Activated gamma-delta T cell (primary cell): ENCODE measurements around the gene RASSF7.

Experiments
- DNase-seq: peaks from one replicate; lab custom pipeline; 2025; lab: John Stamatoyannopoulos, UW

The RASSF7 gene

DNA sequence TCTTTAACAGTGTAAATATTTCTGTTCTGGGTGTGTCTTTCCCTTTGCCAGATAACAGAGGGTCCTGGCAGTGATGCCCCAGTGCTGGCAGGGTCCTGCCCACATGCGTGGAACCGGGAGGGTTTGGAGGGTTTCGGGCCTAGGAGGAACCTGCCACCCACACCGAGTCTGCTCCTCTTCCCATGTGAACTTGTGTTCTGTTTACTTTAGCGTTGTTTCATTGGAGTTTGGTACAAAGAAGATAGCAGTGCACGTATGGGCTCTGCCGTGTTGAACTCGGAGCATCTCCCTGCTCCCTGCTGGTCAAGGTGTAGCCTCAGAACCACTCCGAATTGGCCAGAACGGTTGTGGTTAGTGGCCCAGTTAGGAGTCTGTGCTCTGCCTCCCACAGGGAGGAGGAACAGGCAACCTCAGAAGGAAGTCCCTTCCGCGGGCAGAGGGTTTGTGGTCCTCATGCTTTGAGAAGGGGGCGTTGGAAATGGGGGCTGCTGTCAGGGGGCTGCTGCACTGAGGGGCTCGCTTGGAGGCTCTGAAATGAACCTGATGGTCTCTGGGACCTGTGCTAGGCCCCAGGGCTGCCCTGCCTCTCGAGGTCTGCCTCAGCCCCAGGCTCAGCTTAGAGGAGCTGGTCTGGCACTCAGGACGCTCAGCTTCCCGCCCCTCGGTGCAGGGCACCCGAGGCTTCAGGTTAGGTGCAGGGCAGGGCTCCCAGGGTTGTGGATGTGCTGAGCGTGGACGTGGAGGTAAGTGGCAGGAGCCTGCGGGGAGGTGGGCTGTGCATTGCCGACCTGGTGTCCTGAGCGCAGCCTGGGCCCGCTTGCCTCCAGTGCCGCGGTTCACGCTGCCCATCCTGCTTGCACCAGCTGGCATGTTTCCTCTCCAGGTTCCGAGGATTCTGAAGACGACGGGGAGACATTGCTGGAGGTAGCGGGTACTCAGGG, 25.9 kb downstream of the RASSF7 start:
- DNase-seq, result no peak

DNA sequence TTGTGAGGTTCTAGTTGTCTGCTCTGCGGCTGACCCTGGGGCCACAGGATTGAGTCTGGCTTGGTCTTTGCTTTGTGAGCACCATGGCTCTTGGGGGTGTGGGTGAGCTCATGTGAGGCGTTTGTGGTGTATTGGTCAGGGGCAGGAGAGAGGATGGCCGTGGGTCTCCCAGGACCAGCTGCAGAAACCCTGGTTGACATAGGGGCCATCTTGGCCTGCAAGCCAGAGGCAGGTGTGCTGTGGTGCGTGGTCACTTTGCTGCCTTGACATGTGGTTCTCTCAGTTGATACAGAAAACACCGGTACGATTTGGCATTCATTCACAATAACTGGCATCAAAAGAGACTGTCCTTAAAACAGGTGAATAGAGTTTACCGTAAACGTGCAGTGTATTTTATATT, 26.8 kb downstream of the RASSF7 start:
- DNase-seq, result no peak

DNA sequence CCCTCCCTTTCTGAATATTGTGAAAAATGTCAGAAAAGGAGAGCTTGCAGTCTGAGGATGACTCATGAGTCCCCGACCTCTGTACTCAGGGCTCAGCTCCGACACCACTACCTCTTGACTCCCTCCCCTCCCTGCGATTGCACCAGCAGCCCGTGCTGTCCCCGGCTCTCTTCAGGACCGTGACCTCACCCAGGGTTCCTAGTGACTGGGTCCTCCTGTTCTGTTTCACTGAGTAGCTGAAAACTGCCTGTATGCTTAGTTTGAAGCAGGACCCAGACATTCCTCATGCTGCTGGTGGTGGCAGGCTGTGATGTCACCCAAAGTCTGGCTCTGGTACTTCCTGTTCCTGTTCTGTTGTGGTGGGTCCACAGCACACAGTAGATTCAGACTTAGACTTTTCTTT, 27.2 kb downstream of the RASSF7 start:
- DNase-seq, result no peak

DNA sequence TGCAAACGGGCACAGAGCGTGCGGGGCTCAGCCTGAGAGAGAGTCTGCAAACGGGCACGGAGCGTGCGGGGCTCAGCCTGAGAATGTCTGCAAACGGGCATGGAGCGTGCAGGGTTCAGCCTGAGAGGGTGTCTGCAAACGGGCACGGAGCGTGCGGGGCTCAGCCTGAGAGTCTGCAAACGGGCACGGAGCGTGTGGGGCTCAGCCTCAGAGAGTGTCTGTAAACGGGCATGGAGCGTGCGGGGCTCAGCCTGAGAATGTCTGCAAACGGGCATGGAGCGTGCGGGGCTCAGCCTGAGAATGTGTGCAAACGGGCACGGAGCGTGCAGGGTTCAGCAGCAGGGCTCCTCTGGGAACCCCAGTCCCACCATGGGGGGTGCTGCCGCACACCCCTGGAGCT, 29.0 kb downstream of the RASSF7 start:
- DNase-seq, result no peak

DNA sequence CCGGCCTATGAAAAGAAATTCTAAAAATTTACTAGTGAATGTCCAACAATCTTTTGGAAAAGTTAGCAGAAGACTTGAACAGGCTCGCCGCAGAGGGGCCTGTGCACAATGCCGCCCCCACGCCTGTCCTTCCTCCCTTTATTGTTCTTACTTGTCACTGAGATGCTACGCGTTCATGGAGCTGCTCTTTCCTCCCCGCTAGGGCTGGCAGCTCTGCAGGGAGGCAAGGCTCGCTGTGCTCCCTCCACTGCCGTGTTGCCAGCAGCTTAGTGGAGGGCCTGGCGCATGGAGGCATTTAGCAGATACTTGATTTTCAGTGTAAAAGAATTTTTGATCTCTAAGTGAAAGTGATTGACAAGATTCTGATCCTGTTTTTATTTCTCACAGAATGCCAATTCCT, 30.2 kb downstream of the RASSF7 start:
- DNase-seq, result no peak

DNA sequence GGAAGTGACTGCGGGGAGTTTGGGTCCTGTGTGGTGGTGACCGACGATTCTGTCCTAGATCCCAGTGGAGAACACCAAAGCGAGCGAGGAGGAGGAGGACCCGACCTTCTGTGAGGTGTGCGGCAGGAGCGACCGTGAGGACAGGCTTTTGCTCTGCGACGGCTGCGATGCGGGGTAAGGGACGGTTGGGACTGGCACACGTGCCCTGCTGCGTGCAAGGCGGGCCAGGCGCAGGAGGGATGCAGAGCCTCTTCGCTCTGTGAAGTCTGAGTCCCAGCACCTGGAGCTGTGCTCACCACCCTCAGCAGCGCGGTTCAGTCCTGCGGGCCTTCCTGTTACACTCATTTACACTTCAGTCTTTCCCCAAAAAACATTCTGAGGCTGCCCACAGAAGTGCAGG, 31.7 kb downstream of the RASSF7 start:
- no peak for DNase-seq

DNA sequence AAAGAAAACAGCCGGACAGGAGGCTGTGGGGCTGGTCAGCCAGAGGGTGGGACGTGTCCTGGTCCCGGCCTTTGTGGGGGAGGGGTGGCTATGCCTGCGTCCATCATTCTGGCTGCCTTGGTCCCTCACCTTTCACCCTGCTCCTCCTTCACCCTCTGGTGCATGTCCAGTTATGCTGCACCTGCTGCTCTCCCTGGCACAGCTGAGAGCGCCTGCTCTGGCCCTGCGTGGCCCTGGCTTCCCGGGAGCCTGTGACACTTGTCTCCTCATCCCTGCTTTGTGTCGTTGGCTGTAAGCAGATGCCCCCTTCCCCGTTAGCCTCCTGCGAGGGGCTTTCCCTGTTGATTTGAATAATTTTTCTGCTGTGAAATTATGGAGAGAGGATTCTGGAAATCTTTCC, 32.1 kb downstream of the RASSF7 start:
- no peak for DNase-seq

DNA sequence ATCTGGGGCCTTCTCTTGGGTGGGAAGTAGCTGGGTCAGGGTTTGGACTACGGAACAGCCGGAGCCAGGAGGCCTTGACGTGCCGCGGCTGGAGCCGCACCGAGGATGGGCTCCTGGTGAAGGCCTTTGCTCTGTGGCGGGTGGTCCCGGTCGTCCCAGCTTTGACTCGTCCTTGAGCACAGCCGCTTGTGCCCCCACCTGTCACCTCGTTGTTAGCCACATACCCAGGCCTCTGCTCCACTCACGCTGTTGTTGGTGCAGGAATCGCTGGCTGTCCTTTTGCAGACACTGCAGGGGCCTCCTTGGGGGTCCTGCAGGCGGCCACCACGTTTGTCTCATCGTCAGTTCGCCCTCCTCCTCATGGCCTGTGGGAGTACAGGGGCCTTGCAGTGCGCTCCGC, 32.6 kb downstream of the RASSF7 start:
- DNase-seq, result no peak

DNA sequence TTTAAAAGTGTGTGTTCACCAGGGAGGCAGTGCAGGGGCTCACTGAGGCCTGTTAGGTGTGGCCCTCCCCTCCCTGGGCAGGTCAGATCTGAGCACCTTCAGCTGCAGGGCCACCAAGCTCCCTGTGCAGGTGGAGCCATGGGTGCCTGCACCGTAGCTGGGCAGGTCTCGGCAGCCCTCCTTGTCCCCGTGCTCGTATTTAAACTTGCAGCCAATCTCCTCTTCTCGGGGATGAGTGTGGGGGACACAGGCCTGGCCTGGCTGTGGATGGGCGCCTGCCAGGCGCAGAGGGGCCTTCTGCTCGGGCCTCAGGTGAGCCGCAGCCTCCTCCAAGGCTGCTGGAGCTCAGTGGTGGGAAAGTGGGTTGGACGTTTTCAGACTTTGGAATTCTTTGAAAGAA, 34.6 kb downstream of the RASSF7 start:
- no peak for DNase-seq

DNA sequence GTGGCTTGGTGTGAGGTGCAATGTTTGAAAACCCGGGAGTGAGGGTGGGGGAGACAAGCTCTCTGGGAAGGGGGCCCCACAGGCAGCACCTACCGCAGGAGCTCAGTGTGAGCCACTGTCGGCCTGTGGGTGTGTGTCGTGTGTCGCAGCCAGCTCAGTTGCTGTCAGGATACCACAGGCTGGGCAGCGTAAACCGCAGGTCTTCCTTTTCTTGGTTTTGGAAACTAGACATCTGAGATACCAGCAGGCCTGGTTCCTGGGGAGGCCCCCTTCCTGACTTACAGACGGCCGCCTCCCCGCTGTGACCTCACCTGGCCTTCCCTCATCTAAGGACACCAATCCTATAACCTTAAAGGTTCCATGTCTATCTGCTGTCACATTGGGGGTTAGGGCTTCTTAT, 35.6 kb downstream of the RASSF7 start:
- DNase-seq, result no peak

DNA sequence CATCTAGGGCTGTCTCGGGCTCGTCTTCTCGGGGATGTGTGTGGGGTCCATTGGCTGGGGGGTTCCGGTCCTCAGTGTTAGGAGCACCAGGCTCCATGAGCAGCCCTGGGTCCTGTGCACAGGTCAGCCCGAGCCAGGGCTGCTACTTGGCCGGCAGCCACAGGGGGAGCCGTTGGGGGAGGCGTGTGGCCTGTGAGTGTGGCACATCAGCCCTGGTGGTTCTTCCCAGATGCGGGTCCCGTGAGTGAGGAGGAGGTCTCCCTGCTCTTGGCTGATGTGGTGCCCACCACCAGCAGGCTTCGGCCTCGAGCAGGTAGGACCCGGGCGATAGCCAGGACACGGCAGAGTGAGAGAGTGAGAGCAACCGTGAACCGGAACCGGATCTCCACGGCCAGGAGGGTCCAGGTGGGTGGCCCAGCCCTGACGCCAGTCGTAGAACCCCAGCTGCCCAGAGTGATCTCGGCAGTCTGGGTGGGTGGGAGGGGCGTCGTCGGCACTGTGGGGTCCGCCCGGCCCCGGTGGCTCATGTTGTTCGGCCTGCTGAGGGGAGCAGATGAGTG, 36.5 kb downstream of the RASSF7 start:
- DNase-seq, result no peak

DNA sequence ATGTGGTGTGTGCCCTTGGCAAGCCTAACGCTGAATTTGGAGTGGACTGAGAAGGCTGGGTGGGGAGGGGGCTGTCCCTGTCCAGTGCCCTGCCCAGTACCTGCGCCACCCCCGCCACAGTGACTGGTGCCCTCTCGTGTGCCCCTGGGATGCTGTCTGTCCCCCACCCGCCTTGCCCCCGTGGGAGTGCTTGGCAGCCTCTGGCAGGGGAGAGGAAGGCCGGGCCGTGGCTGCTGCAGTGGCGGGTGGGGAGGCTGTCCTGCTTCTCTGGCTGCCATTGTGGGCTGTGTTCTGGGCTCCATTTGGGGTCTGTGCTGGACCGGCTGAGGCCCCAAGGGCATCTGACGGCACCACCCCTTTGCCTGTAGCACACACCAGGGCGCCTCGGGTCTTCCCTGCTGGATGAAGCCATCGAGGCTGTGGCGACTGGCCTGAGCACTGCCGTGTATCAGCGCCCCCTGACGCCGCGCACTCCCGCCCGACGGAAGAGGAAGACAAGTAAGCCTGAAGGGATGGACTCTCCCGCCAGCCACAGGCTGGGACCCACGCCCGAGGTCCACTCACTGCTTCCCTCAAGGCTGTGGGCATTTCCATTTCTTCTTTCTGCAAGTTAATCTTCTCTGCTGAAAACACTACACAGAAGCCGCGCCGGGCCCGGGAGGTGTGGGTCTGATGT, 37.4 kb downstream of the RASSF7 start:
- no peak for DNase-seq

DNA sequence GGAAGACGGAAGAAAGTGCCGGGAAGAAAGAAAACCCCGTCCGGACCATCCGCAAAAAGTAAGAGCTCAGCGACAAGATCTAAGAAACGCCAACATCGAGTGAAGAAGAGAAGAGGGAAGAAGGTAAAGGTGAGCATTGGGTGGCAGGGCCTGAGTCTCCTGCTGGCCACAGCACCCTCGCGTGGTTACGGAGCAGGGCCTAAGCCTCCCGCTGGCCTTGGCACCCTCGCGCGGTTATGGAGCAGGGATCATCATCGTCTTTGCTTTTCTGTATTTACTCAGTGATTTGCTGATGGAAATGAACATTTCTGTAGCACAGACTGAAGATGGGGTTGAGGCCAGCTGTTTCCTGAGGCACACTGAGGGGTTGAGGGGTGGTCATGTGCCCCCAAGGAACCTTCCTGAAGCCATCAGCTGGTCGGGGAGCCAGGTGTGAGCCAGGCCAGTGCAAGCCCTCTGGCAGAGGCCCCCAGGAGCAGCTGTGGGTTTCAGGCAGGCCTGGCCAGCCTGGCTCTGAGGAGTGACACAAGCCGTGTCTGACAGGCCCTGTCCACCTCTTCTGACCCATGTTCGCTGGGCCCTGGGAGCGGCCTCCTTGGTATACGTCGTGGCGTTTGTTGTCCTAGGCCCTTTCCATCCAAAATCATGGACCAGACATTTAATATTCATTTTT, 40.9 kb downstream of the RASSF7 start:
- no peak for DNase-seq

DNA sequence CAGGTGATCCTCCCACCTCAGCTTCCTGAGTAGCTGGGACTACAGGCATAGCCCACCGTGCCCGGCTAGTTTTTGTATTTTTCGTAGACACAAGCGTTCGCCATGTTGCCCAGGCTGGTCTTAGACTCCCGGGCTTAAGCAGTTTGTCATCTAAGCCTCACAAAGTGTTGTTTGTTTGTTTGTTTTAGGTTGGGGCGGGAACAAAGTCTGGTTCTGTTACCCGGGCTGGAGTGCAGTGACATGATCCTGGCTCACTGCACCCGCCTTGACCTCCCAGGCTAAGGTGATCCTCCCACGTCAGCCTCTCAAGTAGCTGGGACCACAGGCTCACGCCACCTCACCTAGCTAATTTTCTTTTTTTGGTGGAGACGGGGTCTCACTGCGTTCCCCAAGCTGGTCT, 42.4 kb downstream of the RASSF7 start:
- no peak for DNase-seq

DNA sequence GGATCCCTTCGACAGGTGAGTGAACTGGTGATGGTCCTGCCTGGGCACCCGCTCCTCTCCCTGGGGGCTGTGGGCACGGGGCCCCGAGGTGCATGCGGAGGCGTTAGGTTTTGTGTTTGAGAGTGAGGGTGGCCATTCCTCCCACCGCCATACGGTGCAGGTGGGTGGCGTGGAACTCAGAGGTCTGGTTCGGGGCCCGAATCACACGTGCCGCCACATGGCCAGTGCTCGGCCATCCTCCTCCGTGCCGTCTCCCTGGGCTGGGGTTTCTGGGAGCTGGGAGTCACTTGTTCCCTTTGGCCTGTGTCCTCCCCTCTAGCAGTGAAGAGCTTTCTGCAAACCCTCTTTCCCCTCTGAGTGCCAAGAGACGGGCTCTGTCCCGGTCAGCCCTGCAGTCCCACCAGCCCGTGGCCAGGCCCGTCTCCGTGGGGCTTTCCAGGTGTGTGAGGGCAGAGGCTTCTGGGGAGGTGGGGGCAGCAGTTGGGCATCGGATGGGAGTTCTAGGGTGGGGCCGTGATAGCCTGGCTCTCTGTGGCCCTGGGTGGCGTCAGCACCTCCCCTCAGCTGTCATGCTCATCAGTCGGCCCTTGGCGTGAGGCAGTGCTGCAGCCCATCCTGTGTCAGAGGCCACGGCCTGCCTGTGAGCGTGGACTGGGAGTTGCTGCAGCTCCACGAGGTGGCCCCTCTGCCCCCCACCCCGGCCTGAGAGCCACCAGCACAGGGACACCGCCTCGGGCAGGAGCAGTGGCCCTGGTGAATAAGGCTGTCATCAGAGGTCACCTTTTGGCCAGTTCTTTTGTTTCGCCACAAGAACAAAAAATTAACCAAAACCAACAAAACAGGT, 44.7 kb downstream of the RASSF7 start:
- no peak for DNase-seq

DNA sequence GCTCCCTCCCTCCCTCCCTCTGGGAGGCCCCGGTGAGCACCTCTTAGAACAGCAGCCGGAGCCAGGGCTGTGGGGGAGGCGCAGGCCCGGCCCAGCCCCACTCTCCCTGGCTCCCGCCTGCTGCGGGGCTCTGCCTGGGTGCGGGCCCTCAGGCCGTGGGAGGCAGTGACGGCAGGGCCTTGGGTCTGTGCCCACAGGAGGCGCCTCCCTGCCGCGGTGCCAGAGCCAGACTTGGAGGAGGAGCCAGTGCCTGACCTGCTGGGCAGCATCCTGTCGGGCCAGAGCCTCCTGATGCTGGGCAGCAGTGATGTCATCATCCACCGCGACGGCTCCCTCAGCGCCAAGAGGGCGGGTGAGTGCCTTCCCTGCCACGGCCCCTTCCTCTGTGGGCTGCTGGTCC, 45.5 kb downstream of the RASSF7 start:
- DNase-seq, result no peak

DNA sequence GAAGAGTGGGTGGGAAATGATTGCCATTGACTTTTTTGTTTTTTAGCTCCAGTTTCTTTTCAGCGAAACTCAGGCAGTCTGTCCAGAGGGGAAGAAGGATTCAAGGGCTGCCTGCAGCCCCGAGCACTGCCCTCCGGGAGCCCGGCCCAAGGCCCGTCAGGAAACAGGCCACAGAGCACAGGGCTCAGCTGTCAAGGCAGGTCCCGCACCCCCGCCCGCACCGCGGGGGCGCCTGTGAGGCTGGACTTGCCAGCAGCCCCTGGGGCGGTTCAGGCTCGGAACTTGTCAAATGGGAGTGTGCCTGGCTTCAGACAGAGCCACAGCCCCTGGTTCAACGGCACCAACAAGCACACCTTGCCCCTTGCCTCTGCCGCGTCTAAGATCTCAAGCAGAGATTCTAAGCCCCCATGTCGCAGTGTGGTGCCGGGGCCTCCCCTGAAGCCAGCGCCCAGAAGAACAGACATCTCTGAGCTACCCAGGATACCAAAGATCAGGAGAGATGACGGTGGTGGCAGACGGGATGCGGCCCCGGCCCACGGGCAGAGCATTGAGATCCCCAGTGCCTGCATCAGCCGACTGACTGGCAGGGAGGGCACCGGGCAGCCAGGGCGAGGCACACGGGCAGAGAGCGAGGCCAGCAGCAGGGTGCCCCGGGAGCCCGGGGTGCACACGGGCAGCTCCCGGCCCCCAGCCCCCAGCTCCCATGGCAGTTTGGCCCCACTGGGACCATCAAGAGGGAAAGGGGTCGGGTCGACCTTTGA, 46.4 kb downstream of the RASSF7 start:
- no peak for DNase-seq

DNA sequence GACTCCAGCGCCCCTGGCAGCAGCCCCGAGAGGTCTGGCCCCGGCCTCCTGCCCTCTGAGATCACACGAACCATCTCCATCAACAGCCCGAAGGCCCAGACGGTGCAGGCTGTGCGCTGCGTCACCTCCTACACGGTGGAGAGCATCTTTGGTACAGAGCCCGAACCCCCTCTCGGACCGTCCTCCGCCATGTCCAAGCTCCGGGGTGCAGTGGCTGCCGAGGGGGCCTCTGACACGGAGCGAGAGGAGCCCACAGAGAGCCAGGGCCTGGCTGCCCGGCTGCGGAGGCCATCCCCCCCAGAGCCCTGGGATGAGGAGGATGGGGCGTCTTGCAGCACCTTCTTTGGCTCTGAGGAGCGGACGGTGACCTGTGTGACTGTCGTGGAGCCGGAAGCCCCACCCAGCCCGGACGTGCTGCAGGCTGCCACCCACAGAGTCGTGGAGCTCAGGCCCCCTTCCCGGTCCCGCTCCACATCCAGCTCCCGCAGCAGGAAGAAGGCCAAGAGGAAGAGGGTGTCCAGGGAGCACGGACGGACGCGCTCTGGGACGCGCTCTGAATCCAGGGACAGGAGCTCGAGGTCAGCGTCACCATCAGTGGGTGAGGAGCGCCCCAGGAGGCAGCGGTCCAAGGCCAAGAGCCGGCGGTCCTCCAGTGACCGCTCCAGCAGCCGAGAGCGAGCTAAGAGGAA, 47.3 kb downstream of the RASSF7 start:
- no peak for DNase-seq

DNA sequence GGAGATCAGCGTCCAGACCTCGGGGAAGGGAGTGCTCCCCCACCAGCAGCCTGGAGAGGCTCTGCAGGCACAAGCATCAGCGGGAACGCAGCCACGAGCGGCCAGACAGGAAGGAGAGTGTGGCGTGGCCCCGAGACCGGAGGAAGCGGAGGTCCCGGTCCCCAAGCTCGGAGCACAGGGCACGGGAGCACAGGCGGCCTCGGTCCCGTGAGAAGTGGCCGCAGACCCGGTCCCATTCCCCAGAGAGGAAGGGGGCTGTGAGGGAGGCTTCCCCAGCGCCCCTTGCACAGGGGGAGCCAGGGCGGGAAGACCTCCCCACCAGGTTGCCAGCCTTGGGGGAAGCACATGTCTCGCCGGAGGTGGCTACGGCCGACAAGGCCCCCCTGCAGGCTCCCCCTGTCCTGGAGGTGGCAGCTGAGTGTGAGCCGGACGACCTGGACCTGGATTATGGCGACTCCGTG, 48.1 kb downstream of the RASSF7 start:
- DNase-seq, result no peak

DNA sequence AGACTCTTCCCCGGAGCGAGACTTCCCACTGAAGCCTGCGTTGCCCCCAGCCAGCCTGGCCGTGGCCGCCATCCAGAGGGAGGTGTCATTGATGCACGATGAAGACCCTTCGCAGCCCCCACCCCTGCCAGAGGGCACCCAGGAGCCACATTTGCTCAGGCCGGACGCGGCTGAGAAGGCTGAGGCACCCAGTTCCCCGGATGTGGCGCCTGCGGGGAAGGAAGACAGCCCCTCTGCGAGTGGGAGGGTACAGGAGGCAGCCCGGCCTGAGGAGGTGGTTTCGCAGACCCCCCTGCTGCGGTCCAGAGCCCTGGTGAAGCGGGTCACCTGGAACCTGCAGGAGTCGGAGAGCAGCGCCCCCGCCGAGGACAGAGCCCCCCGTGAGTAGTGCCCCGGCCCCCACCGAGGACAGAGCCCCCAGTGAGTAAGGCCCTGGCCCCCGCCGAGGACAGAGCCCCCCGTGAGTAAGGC, 48.6 kb downstream of the RASSF7 start:
- no peak for DNase-seq
